ENCODE data around the gene CDK8. TPM values are rescaled to one million over a fixed set of nuclear protein-coding genes. Genes with fewer than 3 reads are reported as not detected.

The CDK8 gene
- total RNA-seq, 1 experiment from 2014 or later: 14.5 TPM

DNA sequence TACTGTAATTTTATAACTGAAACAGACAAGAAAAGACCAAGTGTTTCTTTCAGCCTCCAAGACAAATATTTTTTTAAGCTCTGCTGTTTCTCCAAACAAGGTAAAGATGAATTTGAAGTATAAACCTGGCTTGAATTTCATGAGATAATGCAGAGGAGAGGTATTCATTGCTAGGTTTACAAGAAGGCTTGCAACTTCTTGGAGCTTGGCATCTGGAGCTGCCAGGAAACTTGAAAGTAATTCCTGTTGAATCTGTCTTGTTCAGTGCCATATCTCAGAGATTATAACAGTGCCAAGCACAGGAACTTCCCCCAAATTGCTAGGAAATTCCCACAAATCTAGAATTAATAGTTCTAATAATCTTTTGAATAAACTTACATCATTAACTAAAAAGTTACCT, 70.9 kb downstream of the CDK8 start:
- no TSS peak for BruUV-seq (replicated peaks)
- no peak overlapping the region for H3K4me2 ChIP-seq (ENCODE audit: low read length)

DNA sequence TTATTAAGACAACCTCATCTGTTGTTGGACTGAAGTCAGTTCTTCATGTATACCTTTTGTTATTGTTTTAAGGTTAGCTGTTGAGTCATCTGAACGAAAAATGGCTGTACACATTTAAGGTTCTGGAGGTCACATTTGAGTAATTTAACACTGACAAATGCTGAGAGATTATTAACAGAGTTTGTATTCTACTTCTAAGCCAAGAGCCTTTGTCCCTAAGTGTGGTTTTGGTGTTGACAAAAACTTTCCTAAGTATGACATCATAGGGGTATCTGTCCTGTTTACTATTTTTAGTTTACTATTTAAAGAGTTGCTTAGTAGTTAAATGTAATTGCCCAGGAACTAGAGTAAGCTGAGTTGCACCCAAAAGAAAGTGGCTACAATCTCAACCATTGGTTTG, 71.9 kb downstream of the CDK8 start:
- Histone ChIP-seq H3K9me2 (replicated peaks; ENCODE audit: low read length) (no peaks in the 10 kb centered on the region), H3K4me2 (ENCODE audit: low read length) (no peak overlapping the region), H3K27ac (ENCODE audit: low read length) (no peak overlapping the region), H3K4me1 (ENCODE audit: insufficient read depth, low read length) (no peaks in the 10 kb centered on the region), H2AFZ (ENCODE audit: low read length) (no peak overlapping the region), H3F3A (ENCODE audit: low read length, unreplicated experiment) (no peaks in the 10 kb centered on the region), H3K36me3 (ENCODE audit: low read depth, low read length) (no peaks in the 10 kb centered on the region), H3K27me3 (ENCODE audit: low read length) (no peaks in the 10 kb centered on the region), H3K4me3 (ENCODE audit: low read length) (no peak overlapping the region), H3K9ac (ENCODE audit: low read length) (no peak overlapping the region), H3K9me3 (ENCODE audit: low read length) (no peaks in the 10 kb centered on the region), H3K79me2 (ENCODE audit: low read length) (peaks cover 38% of the 10 kb centered on the region), H4K20me1 (ENCODE audit: low read length) (no peaks in the 10 kb centered on the region)
- DNase-seq (peak; percentile 2), ATAC-seq (no peak)
- CTCF ChIA-PET: no interaction called here
- POLR2A ChIA-PET (ENCODE audit: unreplicated experiment): no interaction called here
- BruUV-seq (replicated peaks): no TSS peak
- no peak for TF ChIP-seq CTCF (conservative IDR thresholded peaks at IDR 0.05; ENCODE audit: low read depth, low read length)
- no peak for TF ChIP-seq EZH2 (IDR thresholded peaks at IDR 0.05; ENCODE audit: low read length, unreplicated experiment)
- TF ChIP-seq EZH2phosphoT487 (IDR thresholded peaks at IDR 0.05; ENCODE audit: borderline replicate concordance, low read length): no peak
- intact Hi-C loops (cut with micrococcal nuclease): no loop called here

More for the DNA sequence above, 70.9 kb downstream of the CDK8 start:
- ATAC-seq (no peak), DNase-seq (no peak)
- Histone ChIP-seq H3K27ac (ENCODE audit: low read length) (no peak overlapping the region), H3F3A (ENCODE audit: low read length, unreplicated experiment) (no peaks in the 10 kb centered on the region), H2AFZ (ENCODE audit: low read length) (no peak overlapping the region), H3K79me2 (ENCODE audit: low read length) (peaks cover 30% of the 10 kb centered on the region), H3K9ac (ENCODE audit: low read length) (no peak overlapping the region), H3K27me3 (ENCODE audit: low read length) (no peaks in the 10 kb centered on the region), H3K9me3 (ENCODE audit: low read length) (no peaks in the 10 kb centered on the region), H3K9me2 (replicated peaks; ENCODE audit: low read length) (no peaks in the 10 kb centered on the region), H3K4me3 (ENCODE audit: low read length) (no peak overlapping the region), H3K4me1 (ENCODE audit: insufficient read depth, low read length) (no peaks in the 10 kb centered on the region), H3K36me3 (ENCODE audit: low read depth, low read length) (no peaks in the 10 kb centered on the region), H4K20me1 (ENCODE audit: low read length) (no peaks in the 10 kb centered on the region)
- ChIA-PET CTCF (no interaction called here), POLR2A (ENCODE audit: unreplicated experiment) (no interaction called here)
- TF ChIP-seq CTCF (conservative IDR thresholded peaks at IDR 0.05; ENCODE audit: low read depth, low read length) (no peak), EZH2 (IDR thresholded peaks at IDR 0.05; ENCODE audit: low read length, unreplicated experiment) (no peak), EZH2phosphoT487 (IDR thresholded peaks at IDR 0.05; ENCODE audit: borderline replicate concordance, low read length) (no peak)
- intact Hi-C loops (cut with micrococcal nuclease): no loop called here

DNA sequence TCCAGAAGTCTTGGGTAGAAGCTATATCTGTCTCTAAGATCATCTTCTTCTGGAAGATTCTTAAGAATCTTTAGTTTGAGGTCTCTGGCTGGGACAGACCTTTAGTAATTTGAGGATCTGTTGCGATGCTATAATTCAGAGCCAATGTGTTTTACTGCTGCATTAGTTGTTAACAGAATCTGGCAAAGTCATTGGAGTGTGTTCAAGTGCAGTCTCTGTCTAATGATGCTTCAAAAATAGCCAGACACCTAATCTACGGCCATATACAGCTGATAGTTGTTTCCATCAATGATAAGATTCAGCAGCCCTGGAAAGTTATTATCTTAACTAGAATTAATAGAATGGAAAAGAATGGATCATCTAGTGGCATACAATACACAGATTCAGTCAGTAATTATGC, 72.6 kb downstream of the CDK8 start:
- ATAC-seq: no peak

More for the DNA sequence above, 72.6 kb downstream of the CDK8 start:
- no peak overlapping the region for H3K4me2 ChIP-seq (ENCODE audit: low read length)
- H3K79me2 ChIP-seq (ENCODE audit: low read length): peaks cover 45% of the 10 kb centered on the region
- no peak overlapping the region for H2AFZ ChIP-seq (ENCODE audit: low read length)
- TF ChIP-seq EZH2phosphoT487 (IDR thresholded peaks at IDR 0.05; ENCODE audit: borderline replicate concordance, low read length) (no peak), CTCF (conservative IDR thresholded peaks at IDR 0.05; ENCODE audit: low read depth, low read length) (no peak), EZH2 (IDR thresholded peaks at IDR 0.05; ENCODE audit: low read length, unreplicated experiment) (no peak)
- no peak overlapping the region for H3K27ac ChIP-seq (ENCODE audit: low read length)
- no peaks in the 10 kb centered on the region for H3F3A ChIP-seq (ENCODE audit: low read length, unreplicated experiment)
- no peaks in the 10 kb centered on the region for H3K27me3 ChIP-seq (ENCODE audit: low read length)
- CTCF ChIA-PET: no interaction called here
- no peak overlapping the region for H3K4me3 ChIP-seq (ENCODE audit: low read length)
- BruUV-seq (replicated peaks): no TSS peak
- no peaks in the 10 kb centered on the region for H3K9me2 ChIP-seq (replicated peaks; ENCODE audit: low read length)
- no peak for DNase-seq
- no peaks in the 10 kb centered on the region for H3K4me1 ChIP-seq (ENCODE audit: insufficient read depth, low read length)
- H3K36me3 ChIP-seq (ENCODE audit: low read depth, low read length): no peaks in the 10 kb centered on the region
- no peaks in the 10 kb centered on the region for H3K9me3 ChIP-seq (ENCODE audit: low read length)
- H4K20me1 ChIP-seq (ENCODE audit: low read length): no peaks in the 10 kb centered on the region
- intact Hi-C loops (cut with micrococcal nuclease): no loop called here
- POLR2A ChIA-PET (ENCODE audit: unreplicated experiment): no interaction called here
- no peak overlapping the region for H3K9ac ChIP-seq (ENCODE audit: low read length)

All from PC-3 (cell line).